Chondrocyte (in vitro differentiated cells): ENCODE measurements around the gene FOXP1. TPM values are rescaled to one million over a fixed set of nuclear protein-coding genes. Genes with fewer than 3 reads are reported as not detected.

Experiments
- DNase-seq: peaks from one replicate; pipeline ENCODE4 v3.0.0; 2021; ENCODE audit warnings: mixed read lengths, low spot score
- H3K27ac Mint-ChIP-seq: one replicate; pipeline ENCODE4 v1.8.0; 2021; ENCODE audit warnings: mild to moderate bottlenecking, moderate library complexity, mixed read lengths; ENCODE audit not compliant: unreplicated experiment
- H3K27me3 Mint-ChIP-seq: 2 replicates; pipeline ENCODE4 v1.8.0; 2021; ENCODE audit warnings: low read depth, mixed read lengths
- H3K36me3 Mint-ChIP-seq: 2 replicates; pipeline ENCODE4 v1.8.0; 2021; ENCODE audit warnings: low read depth, mixed read lengths
- H3K4me1 Mint-ChIP-seq: 2 replicates; pipeline ENCODE4 v1.8.0; 2021; ENCODE audit warnings: low read depth, mild to moderate bottlenecking, mixed read lengths
- H3K4me3 Mint-ChIP-seq: one replicate; pipeline ENCODE4 v1.8.0; 2021; ENCODE audit warnings: mild to moderate bottlenecking, moderate library complexity, mixed read lengths; ENCODE audit not compliant: unreplicated experiment
- H3K9me3 Mint-ChIP-seq: 2 replicates; pipeline ENCODE4 v1.8.0; 2021; ENCODE audit warnings: low read depth, mixed read lengths
- CTCF ChIP-seq: fragments of 200-600 bp; sonication (generic); IDR thresholded peaks from 2 replicates; pipeline ENCODE4 v1.5.0; 2021; ENCODE audit warnings: antibody characterized with exemption, mild to moderate bottlenecking, moderate library complexity
- total RNA-seq: library from RNA; stranded (reverse); gene quantifications from 3 replicates; pipeline ENCODE4 v1.2.1, GENCODE V29; 2021

FOXP1 gene
- total RNA-seq, 1 donor from 2014 or later, result 206 TPM

GRCh38 chr3:71492566-71492965 is 91.0 kb downstream of the FOXP1 start:
- no peak for DNase-seq
- no peak overlapping the region for H3K4me3 Mint-ChIP-seq
- no peak overlapping the region for H3K27ac Mint-ChIP-seq
- H3K9me3 Mint-ChIP-seq, result peaks cover 7% of the 10 kb centered on the region
- no peak for TF ChIP-seq CTCF
- H3K27me3 Mint-ChIP-seq, result no peaks in the 10 kb centered on the region
- peaks cover 33% of the 10 kb centered on the region for H3K36me3 Mint-ChIP-seq
- peaks cover 48% of the 10 kb centered on the region for H3K4me1 Mint-ChIP-seq

DNA sequence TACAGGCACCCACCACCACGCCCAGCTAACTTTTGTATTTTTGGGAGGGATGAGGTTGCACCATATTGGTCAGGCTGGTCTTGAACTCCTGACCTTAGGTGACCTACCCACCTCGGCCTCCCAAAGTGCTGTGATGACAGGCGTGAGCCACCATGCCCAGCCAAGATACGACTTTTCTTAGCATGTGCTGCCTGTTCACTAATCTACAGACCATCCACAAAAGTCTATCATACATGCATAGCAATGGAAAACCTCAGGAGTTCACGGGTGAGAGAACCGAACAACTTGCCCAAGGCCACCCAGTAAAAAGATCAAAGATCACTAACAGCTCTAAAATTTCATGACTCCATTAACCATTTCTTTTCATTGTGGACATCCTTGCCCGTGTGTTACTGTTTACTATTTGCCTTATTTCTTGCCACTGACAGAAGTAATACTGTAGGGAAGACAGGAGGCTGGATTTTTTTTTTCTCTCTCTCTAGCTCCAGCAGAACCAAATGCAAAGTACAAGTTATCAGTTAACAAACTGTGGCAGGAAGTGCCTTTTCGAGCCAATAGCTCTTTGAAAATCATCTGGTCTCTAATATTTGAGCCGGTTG is 92.3 kb downstream of the FOXP1 start:
- no peaks in the 10 kb centered on the region for H3K27me3 Mint-ChIP-seq
- no peak overlapping the region for H3K4me3 Mint-ChIP-seq
- peaks cover 33% of the 10 kb centered on the region for H3K36me3 Mint-ChIP-seq
- H3K4me1 Mint-ChIP-seq, result peaks cover 40% of the 10 kb centered on the region
- H3K9me3 Mint-ChIP-seq, result peaks cover 7% of the 10 kb centered on the region
- H3K27ac Mint-ChIP-seq, result no peak overlapping the region
- no peak for DNase-seq
- no peak for TF ChIP-seq CTCF

GRCh38 chr3:71490692-71491091 is 92.8 kb downstream of the FOXP1 start:
- Mint-ChIP-seq H3K36me3 (peaks cover 31% of the 10 kb centered on the region), H3K4me1 (peaks cover 37% of the 10 kb centered on the region), H3K4me3 (no peak overlapping the region), H3K27me3 (no peaks in the 10 kb centered on the region), H3K27ac (no peak overlapping the region), H3K9me3 (peaks cover 7% of the 10 kb centered on the region)
- no peak for DNase-seq
- no peak for TF ChIP-seq CTCF

GRCh38 chr3:71489315-71489761 is 94.2 kb downstream of the FOXP1 start:
- Mint-ChIP-seq H3K4me3 (no peak overlapping the region), H3K9me3 (peaks cover 7% of the 10 kb centered on the region), H3K27me3 (no peaks in the 10 kb centered on the region), H3K36me3 (peaks cover 31% of the 10 kb centered on the region), H3K4me1 (peaks cover 29% of the 10 kb centered on the region), H3K27ac (peak overlapping the region; percentile 9)
- DNase-seq, result no peak
- no peak for TF ChIP-seq CTCF

GRCh38 chr3:71488882-71489281 is 94.6 kb downstream of the FOXP1 start:
- peaks cover 7% of the 10 kb centered on the region for H3K9me3 Mint-ChIP-seq
- no peak for DNase-seq
- H3K4me3 Mint-ChIP-seq, result no peak overlapping the region
- peaks cover 31% of the 10 kb centered on the region for H3K36me3 Mint-ChIP-seq
- no peaks in the 10 kb centered on the region for H3K27me3 Mint-ChIP-seq
- no peak for TF ChIP-seq CTCF
- peak overlapping the region; percentile 9 for H3K27ac Mint-ChIP-seq
- H3K4me1 Mint-ChIP-seq, result peaks cover 29% of the 10 kb centered on the region
